NCI-H82 treated with DMSO at 0.1 percent for 48 hours (cell line): ENCODE measurements around the gene NRXN2.

Experiments
- DNase-seq: peaks from one replicate; lab custom pipeline; 2025; ENCODE audit not compliant: unreplicated experiment; lab: John Stamatoyannopoulos, UW

The NRXN2 gene

DNA sequence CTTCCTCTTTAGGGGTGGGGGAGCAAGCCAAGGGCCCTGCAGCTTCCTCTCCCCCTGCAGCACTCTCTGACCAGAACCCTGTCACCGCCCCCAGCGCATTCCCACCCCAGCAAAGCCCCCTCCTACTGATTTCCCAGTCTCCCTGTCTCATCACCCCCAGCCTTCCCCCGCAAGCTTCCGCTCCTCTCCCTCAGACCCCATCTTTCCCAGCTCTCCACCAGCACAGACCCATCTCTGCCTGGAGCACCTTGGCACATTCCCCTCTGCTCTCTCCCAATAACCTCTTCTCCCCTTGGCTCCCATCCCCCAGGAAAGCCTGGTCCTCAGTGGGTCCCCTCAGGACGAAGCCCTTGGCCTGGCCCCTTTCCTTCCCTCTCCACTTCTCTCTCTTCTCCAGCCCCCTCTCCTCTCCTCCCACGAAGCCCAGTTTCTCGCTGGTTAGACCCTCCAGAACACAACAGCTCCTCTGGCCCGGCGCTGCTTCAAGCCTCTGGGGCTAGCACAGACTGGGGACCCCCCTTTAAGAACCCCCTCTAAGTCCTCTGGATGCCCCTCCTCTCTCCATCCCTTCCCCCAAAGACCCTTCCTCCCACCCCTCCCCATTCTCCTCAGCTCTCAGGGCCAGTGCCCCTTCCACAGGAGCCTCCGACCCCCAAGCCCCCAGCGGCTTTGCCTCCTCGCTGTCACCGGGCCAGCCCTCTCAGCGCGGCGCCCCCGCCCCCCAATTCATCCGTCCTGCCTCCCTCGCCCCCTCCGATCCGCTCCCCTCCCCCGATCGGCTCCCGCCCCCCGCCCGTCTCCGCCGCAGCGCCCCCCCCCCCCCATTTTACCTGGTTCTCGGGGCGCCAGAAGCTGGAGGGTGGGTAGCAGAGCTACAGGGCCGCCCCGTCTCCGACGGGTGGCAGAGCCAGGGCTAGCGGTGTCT is 594 bp downstream of the NRXN2 start:
- DNase-seq, result no peak

DNA sequence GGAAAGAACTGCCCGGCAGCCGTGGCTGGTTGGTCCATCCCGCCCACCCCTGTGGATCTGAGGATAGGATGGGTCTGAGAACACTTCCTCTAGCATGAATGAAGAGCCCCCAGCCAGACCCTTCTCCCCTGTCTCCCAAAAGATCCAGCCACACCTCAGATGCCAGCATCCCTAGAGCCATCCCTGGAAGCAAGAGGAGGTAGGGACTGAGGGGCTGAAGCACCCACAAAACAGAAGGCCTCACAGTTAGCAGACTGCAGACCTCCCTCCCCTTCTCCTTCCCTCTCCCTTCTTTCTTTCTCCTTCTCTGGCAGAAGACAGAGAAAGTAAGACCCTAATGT is 1.7 kb downstream of the NRXN2 start:
- no peak for DNase-seq

DNA sequence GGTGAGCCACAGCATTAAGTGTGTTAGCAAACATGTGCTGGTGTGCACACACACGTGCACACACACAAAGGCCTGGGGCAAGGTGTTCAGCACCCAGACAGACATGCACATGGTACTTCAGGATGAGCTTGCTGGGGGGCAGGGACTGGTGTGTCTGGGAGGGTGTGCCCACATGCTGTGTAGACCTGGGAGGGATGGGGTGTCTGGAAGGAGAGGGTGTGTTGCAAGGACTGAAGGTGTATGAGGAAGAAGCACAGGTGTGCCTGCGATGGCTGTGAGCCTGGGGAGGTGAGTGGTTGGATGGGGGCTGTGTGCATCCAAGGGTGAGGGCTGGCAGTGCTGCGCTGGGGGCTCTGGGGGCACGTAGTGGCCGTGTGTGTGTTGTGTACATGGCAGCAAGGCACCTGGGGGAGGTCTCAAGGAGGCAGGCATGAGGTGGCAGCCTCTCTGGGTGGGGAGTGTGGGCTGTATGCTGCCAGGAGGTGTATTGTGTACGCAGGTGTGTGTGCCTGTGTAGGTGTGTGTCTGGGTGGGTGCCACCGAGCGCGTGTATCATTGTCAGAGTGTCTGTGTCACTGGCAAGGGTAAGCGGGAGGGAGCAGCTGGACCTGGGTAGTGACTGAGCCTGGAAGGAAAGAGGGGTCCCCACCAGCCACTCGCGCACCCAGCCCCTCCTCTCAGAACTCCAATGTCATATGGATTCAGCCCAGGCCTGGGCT is 2.2 kb downstream of the NRXN2 start:
- DNase-seq, result no peak

DNA sequence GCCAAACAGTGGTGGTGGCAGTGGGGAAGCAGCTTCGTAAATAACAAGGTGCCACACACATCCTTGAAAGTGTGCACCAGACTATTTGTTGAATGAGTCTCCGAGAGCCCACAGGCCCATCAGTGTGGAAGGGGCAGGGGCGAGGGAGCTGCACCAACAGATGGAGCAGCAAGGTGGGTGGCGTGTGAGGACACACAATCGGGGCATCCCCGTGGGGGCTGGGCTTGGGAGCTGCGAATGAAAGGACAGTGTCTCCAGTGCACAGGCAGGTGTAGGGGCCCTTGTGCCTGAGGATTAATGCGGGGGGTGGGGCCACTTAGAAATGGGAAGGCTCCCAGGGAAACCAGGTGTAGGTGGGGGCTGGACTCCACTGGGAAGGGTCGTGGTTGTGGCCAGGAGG is 2.8 kb downstream of the NRXN2 start:
- DNase-seq, result no peak

DNA sequence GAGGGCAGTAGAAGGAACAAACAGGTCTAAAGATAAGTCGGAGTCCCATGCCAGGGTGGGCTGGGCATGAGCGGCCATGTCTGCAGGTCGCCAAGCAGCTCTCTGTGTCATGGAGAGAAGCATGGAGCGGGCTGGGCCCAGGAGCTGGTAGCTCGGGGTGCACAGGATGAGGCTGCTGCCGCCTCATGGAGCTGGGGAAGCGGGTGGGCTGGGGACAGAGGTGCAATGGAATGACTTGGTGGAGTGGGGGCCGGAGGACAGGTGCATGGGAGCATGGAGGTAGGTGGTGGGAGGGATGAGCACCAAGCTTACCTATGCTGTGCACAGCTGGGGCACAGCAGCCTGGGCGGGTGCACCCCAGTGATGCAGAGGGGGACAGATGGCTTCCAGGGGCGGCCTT is 3.6 kb downstream of the NRXN2 start:
- no peak for DNase-seq

DNA sequence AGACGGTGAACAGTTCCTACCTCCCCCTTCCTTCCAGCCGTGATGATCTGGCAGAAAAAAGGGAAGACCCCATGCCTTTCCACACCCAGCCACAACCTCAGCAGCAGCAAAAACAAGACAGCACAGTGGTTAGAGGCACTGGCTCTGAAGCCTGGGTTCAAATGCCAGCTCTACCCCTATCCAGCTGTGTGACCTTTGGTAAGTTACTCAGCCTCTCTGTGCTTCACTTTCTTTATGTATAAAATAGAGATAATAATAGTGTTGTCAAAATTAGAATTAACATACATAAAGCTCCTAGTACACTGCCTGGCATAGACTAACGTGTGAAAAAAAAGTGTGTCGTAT is 4.2 kb downstream of the NRXN2 start:
- no peak for DNase-seq

DNA sequence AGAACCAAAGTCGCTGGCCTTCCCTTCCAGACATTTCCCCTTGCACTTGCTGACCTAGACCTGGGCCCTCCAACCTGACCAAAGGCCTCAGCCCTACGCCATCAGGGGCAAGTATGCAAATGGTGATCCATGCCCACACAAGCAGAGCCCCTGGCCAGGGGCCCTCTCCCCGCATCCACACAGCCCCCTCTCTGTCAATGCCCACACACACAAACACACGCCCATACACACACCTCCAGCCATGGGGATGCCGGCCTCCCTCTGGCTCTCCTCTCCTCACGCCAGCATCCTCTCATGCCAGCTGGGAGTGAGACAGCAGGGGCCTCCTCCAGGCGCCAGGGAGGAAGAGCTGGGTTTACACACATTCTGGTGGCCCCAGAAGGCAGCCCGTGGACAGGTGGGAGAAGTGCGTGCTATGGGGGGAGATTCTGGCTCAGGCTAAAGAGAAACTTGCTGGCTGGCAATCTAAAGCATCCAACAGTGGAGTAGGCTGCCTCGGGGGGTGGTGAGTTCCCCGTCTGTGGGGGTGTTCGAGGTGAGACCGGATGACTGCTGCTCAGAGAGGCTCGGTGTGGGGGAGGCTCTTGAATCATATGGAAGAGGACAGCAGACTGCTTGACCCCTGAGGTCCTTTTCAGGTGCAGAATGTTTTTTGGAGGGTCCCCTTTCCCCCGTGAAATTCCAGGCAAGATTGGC is 4.8 kb downstream of the NRXN2 start:
- DNase-seq, result no peak

DNA sequence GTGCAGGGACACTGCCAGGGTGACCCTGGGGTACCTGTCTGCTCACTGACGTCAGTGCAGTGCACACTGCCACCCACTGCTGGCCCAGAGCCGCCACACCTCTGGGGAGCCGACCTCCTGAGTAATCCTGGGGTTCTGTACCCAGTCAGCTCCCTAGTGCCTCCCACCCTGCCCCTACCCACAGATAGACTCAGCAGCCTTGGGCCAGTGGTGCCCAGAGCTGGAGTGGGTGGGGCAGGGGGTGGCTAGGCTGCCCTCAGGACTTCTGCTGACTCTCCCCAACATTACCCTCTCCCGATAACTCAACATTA is 5.8 kb downstream of the NRXN2 start:
- DNase-seq, result no peak

DNA sequence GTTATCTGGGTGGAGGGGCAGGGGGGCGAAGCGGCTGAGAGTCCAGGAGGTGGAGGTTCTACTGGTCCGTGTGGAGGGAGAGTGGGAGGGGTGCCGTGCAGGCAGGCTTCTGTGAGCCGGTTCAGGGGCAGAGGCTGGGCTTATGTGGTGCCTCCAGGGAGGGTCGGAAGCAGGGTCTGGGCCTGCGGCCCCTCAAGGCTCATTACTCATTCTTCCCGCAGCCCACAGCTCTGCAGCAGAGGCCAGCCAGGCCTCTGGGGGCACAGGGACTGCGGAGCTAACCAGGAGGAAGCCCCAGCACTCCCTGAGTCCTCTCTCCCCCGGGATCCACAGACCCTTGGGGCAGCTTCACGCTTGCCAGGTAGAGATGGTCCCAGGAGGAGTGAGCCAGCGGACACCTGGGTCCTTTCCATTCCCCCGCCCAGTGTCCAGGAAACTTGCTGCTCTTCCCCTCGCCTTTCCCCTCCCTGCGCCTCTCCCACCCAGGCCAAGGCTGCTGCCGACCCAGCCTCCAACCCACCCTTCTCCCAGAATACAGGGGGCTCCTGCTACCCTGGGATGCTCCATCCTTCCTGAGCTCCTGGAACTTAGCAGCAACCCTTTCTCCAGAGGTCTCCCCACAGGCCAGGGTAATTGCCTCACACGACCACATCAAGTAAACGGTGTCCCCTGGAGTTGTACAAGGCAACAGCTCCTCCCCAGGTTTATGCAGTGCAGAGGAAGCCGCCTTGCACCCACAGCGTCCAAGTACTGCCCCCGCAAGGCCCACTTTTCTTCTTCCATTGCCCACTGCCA is 6.3 kb downstream of the NRXN2 start:
- no peak for DNase-seq

DNA sequence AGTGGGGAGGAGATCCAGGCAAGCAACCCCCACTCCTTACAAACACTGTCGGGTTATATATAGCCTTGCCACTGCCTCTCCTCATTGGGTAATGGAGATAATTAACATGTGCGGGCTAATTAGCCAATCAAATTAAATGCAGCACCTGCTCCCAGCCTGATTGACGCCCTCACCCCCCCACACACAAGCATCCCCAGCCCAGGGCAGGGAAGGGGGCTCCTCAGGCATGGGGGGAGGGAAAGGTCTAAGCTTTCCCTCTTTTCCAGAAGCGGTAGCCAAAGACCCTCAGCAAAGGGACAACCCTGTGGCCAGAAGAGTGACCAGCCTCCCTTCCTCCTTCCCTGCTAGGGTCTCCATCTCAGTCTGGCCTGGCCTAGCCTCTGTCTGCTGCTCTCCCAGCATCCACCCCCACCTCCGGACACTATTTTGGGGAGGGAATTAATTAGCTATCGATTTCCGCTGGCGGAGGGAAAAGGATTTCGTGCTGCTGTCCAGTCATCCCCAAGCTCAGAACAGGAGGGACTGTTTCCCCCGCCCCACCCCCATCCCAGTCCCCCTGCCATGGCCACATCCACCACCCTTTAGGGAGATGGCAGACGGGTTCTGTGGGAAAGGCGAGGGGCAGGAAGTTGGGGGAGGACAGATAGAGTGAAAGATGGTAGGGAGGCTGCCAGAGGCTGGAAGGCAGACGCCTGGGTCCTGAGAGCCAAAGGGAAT is 7.1 kb downstream of the NRXN2 start:
- no peak for DNase-seq

DNA sequence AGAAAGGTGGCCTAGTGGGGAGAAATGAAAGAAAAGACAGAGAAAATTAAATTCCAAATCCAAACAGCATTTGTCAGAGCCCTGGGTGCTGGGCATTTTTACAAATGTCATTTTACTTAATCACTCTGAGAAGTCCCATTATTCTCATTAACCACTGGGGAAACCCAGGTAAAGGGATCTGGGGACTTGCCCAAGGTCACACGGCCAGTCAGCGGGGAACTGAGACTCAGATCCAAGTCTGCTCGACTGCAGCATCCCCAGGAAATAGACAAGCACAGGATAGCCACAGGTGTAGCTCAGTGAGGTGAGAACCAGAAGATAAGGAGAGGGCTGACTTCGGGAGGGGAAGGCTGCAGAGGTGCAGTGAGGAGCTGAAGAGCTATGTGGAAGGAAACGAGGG is 7.9 kb downstream of the NRXN2 start:
- DNase-seq, result no peak

DNA sequence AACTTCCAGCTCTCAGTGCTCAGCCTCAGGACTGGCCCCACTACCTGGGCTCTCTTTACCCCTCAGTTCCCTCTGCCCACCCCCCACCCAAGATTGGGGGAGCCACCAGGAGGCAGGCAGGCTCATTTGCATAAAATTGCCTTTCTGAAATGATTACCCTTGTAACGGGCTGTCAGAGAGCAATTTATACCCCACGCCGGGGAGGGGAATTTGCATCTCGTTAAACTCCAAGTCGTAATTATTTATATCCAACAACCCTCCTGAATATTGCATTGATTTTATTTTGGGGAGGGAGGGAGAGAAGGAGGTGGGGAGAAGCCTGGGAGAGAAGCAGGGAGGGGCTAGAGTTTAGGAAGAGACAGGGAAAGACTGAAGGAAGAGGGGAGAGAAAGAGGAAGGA is 8.3 kb downstream of the NRXN2 start:
- DNase-seq, result no peak

DNA sequence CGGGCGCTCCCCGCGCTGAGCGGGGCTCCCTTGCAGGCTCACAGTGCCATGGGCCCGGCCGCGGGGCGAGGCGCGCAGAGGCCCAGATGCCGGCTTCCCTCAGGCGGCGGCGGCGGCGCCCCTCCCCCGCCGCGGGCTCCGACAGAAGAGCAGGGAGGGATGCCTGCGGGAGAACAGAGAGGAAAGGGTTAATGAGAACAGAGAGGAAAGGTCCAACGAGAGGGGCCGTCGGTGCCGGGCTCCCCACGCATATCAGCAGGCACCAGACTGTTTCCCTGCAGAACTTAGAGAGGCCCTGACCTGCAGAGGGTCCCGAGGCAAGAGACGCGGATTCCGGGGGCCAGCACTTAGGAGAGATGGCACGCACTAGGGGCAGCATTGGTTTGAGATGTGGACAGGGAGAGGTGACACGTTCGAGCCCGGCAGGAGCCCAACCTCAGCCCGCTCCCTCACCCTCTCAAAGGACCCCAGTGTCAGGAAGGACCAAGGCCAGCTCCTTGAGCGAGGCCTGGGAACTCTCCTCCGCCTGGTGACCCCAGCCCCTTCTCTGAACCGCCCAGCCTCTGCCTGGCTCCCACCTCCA is 9.1 kb downstream of the NRXN2 start:
- DNase-seq, result no peak

DNA sequence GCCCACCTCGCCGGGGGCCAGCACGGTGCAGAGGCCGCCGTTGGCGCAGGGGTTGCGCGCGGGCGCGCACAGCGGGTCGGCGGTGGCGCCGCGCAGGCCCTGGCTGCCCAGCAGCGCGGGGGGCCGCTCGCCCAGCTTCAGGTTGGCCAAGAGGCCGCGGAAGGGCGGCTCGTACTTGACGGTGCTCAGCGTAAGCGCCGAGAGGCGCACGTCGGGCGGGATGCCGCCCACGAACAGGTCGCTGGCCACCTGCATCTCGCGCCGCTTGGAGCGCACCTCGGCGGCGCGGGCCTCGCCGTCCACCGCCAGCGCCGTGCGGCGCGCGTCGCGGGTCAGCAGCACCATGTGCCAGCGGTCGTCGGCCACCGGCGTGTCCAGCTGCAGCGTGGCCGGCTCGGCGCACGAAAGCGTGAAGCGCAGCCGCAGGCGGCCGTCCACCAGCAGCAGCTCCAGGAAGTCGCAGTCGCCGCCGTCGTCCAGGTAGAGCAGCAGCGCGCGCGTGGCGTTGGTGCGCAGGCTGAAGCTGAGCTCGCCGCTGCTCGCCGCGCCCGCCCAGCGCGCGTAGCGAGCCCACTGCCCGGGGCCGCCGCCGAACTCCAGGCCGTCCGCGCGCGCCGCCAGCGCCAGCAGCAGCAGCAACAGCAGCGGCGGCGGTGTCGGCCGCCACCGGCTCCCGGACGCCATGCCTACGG is 9.8 kb downstream of the NRXN2 start:
- no peak for DNase-seq

DNA sequence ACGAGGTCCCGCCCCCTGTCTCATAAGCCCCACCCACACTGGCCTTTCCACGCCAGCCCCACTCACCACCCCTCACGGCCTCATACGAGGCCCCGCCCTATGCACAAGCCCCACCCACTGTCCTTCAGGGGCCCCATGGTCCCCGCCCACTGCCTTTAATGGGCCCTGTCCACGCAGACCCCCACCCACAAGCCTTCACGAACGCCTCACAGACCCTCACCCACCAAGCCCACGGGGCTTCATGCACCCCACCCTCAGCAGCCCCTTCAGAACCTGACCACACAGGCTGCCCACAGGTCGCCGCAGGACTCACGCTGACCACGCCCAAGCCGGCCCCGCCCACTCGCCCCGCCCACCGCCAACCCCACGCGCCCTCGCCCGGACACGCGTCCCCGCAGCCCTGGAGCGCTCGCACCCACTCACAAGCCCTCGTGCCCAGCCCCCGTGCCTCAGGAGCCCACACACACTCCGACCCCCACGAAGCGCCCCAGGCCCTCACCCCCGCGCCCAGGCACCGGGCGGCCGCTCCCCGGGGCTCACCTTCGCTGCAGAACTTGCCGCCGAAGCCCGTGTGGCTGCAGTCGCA is 10.5 kb downstream of the NRXN2 start:
- DNase-seq, result no peak

DNA sequence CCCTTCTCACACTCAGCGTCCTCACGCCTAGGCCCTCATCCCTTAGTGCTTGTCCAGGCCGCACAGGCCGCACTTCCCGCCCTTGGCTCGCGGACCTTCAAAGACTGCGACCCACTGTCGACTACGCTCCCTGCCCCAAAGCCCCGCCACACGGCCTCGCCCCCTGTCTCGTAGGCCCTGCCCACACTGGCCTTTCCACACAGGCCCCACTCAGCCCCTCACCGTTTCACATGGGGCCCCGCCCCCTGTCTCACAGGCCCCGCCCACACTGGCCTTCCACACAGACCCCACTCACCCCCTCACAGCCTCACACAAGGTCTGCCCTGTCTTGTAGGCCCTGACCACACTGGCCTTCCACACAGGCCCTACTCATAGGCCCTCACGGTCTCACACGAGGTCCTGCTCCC is 11.0 kb downstream of the NRXN2 start:
- no peak for DNase-seq

DNA sequence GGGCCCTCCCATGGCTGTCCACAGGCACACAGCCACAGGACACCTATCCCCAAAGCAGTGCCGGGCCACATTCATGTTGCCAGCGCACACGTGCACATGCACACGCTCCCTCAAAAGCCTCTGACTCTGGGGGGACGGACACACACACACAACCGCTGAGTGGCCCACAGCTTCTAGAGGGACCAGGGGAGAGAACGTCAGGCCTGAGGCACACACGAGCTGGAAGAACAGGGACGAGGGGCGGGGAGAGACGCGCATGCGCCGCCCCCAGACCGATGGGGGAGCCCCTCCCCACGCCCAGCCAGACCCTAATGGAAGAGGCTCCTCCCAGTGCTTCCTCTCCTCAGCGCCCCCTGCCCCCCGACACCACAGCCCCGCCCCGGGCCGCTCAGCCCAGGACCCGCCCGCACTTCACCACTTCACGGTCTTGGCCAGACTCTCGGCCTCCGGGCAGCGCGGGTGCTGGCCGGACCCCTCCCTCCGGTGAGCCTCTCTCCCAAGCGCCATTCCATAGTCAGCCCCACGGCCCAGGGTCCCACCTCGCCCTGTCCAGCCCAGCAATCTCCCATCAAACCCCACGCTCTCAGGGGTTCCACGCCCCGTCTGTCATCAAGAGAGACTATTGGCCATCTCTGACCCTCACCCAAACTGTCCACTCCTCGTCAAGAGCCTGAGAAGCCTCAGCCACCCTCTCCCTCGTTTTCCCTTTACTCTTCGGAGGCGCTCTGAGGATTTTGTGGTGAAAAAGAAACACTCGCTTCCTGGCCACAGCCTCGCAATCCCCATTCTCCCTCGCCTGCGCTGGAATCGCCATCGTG is 11.7 kb downstream of the NRXN2 start:
- DNase-seq, result no peak

DNA sequence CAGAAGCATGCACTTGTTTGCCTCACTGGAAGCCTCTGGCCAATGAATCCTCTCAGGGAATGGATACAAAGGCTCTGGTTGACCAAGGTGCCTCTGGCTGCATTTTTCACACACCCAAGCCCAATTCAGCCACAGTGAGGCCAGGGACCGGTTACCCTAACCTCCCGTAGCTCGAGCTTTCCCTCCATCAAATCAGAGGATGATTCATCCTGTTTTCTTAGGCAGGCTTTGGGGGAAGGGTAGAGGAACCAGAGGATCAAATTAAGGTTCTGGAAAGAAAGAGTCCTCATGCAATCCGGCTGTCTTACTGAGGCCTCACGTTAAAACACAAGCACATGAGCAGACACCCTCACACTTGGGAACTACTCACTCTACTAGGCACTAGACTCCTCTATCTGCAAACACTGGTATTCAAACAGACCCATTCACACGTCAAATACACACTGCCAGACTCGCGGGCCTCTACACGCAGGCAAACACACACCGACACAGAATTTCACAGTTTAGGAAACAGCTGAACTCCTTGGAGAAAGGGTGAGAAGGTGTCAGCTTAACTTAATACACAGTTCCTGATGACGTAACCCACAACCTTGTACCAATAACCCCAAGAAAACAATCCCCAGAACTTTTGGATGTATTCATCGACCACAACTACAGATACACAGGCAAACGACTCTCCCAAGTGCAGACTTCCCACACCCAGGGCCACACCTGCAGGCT is 12.4 kb downstream of the NRXN2 start:
- no peak for DNase-seq
